ENCODE results near the gene USP40.

The USP40 gene

GRCh38 chr2:233449921-233450863 lies 116.4 kb downstream of the USP40 start:
- no peak for TF ChIP-seq CTCF (IDR thresholded peaks at IDR 0.05; ENCODE audit: control insufficient read depth, extremely low read depth, insufficient read depth)
- DNase-seq (ENCODE audit: low read depth): no peak
- no peak overlapping the region for H3K4me3 ChIP-seq (ENCODE audit: low read depth, low read length)

GRCh38 chr2:233449081-233449901 lies 117.3 kb downstream of the USP40 start:
- H3K4me3 ChIP-seq (ENCODE audit: low read depth, low read length): no peak overlapping the region
- TF ChIP-seq CTCF (IDR thresholded peaks at IDR 0.05; ENCODE audit: control insufficient read depth, extremely low read depth, insufficient read depth): peak; percentile 78
- DNase-seq (ENCODE audit: low read depth): no peak

GRCh38 chr2:233448575-233448974 lies 118.0 kb downstream of the USP40 start:
- no peak for DNase-seq (ENCODE audit: low read depth)
- no peak for TF ChIP-seq CTCF (IDR thresholded peaks at IDR 0.05; ENCODE audit: control insufficient read depth, extremely low read depth, insufficient read depth)
- no peak overlapping the region for H3K4me3 ChIP-seq (ENCODE audit: low read depth, low read length)

- no peak overlapping the region for H3K4me3 ChIP-seq (ENCODE audit: low read depth, low read length)
- DNase-seq (ENCODE audit: low read depth): no peak
- TF ChIP-seq CTCF (IDR thresholded peaks at IDR 0.05; ENCODE audit: control insufficient read depth, extremely low read depth, insufficient read depth): peak; percentile 36
These were observed 118.4 kb downstream of the USP40 start for GRCh38 chr2:233448220-233448559.

GRCh38 chr2:233447506-233448219 lies 118.9 kb downstream of the USP40 start:
- TF ChIP-seq CTCF (IDR thresholded peaks at IDR 0.05; ENCODE audit: control insufficient read depth, extremely low read depth, insufficient read depth): no peak
- H3K4me3 ChIP-seq (ENCODE audit: low read depth, low read length): no peak overlapping the region
- no peak for DNase-seq (ENCODE audit: low read depth)

DNA sequence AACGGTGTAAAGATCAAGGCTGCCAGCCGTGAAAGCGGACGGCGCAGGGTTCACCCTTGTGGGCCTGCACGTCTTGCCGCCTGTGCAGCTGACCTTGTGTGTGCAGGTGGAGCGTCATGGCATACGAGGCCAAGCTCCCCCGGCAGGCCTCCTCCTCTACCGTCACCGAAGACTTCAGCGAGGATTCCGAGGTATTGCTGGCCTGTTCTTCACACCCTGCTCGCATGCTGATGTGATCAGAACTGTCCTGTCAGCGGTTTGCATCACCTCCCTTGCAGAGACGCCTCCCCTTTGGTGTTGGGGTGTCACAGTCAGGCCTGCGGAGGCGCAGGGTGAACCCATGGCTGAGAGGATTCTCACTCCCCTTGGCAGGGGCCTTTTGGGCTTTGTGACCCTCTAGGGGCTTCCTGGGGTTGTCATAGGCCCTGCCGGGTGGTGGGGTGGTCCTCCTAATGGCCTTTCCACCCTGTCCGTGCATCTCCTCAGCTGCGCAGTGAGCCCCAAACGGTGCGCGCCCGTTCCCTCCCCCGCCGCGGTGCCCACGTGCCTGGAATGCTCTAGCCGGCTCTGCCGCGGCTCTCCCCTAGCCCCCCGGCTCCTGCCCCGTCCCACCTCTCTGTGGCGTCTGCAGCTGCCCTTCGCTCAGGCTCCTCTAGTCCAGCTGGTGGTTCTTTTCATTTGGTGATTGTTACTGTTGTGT lies 119.8 kb downstream of the USP40 start:
- DNase-seq (ENCODE audit: low read depth): no peak
- no peak for TF ChIP-seq CTCF (IDR thresholded peaks at IDR 0.05; ENCODE audit: control insufficient read depth, extremely low read depth, insufficient read depth)
- H3K4me3 ChIP-seq (ENCODE audit: low read depth, low read length): no peak overlapping the region

All from LNCaP clone FGC (cell line).